HG02571 (cell line): ENCODE data around the gene NAPEPLD.
"Not testable (repeated sequence)": the region's sequence is repeated elsewhere in the genome, so short reads cannot be mapped to it uniquely, and the experiment has no call there.

Experiments used
- ATAC-seq: cut with Tn5 transposase; IDR thresholded peaks from one replicate; pipeline ENCODE4 v1.9.1; 2021; ENCODE audit warnings: mild to moderate bottlenecking, moderate library complexity; ENCODE audit not compliant: unreplicated experiment

The NAPEPLD gene

DNA sequence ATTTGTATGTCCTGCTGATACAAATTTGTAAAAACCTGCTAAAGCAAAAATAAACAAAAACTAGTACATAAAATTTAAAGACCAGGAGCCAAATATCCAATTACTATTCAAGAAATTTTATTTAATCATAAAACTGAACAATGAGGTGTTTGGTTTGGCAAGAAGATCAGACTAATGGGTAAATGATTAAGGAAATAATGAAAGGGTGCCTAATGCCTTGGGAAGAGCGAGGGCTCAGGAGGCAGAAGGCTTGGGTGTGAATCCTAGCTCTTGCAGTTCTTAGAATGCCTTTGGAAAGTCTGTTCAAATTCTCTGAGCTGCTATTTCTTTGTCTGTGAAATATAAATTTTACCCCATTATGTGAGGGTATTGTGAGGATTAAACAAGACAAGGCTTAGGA, 32.4 kb downstream of the NAPEPLD start:
- ATAC-seq = no peak

DNA sequence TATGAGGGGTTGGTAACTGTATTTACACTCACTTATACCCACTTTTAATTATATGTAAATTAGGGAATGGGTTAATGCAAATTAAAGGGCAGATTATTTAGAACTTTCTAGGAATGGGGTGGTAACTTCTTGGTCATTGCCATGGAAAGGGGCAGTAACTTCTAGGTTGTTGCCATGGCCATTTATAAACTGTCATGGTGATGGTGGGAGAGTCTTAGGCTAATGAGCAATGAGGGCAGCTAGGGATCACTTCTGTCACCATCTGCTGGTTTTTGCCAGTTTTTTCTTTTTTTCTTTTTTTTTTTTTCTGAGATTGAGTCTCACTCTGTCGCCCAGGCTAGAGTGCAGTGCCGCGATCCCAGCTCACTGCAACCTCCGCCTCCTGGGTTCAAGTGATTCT, 33.1 kb downstream of the NAPEPLD start:
- ATAC-seq = no peak

DNA sequence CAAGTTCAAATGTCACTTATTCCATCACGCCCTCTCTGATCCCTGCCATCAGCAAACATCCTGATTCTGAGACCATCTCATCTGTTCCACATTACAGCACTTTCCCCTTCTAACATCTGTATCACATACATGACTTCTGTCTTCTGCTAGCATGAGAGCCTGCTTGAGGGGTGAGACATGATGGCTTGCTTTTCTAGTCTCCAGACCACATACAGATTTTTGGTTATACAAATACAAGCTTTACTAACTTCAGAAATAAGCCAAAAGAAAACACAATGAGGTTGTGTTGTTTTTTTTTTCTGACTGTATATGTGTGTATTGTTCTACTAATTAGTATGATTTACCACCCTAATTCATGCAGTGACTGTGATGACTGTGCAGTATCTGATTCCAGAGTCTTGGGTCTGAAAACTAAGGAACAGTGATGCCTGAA, 34.3 kb downstream of the NAPEPLD start:
- no peak for ATAC-seq

DNA sequence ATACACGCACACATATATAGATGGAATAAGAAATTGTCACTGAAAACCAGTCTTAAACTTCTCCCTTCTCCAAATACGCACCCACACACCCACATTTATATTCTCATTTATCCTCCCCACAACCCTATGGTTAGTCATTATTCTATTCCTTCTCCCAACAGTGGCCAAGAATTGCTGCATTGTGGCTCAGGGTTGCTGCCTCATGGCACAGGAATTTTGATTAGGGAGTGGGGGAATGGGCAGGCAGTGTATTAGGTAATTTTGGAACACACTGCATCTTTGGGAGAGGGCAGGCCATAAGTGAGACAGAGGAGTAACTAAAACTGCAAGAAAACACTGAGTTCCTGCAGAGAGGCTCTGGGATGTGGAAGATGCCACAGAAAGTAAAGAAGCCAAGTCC, 35.7 kb downstream of the NAPEPLD start:
- ATAC-seq = no peak

DNA sequence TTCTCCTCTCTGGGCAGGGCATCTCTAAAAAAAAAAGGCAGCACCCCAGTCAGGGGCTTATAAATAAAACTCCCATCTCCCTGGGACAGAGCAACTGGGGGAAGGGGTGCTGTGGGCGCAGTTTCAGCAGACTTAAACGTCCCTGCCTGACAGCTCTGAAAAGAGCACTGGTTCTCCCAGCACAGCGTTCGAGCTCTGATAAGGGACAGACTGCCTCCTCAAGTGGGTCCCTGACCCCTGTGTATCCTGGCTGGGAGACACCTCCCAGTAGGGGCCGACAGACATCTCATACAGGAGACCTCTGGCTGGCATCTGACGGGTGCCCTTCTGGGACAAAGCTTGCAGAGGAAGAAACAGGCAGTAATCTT, 42.2 kb downstream of the NAPEPLD start:
- not testable (repeated sequence) for ATAC-seq

DNA sequence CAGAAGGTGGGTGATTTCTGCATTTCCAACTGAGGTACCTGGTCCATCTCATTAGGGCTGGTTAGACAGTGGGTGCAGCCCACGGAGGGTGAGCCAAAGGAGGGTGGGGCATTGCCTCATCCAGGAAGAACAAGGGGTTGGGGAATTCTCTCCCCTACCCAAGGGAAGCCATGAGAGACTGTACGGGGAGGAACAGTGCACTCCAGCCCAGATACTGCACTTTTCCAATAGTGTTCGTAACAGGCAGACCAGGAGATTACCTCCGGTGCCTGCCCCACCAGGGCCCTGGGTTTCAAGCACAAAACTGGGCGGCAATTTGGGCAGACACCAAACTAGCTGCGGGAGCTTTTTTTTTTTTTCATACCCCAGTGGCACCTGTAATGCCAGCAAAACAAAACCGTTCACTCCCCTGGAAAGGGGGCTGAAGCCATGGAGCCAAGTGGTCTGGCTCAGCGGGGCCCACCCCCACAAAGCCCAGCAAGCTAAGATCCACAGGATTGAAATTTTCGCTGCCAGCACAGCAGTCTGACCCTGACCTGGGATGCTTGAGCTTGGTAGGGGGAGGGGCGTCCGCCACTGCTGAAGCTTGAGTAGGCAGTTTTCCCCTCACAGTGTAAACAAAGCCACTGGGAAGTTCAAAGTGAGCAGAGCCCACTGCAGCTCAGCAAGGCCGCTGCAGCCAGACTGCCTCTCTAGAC, 42.7 kb downstream of the NAPEPLD start:
- ATAC-seq = no peak

DNA sequence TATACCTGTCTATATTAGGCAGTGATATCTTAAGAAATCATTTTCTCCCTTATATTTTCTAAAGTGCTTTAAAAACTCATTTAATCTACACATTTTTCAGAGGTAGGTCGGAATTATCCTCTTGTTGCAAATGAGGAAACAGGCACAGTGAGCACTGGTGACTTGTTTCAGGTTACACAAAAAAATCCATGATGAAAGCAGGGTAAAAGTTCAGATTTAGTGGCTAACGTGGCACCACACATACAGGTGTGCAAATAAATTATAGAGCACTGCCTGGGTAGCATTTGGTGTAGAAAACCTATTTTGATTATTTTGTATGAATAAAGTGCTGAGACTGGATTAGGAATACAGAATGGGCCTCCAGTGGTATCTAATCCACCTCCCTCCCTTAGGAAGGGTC, 47.4 kb downstream of the NAPEPLD start:
- no peak for ATAC-seq

DNA sequence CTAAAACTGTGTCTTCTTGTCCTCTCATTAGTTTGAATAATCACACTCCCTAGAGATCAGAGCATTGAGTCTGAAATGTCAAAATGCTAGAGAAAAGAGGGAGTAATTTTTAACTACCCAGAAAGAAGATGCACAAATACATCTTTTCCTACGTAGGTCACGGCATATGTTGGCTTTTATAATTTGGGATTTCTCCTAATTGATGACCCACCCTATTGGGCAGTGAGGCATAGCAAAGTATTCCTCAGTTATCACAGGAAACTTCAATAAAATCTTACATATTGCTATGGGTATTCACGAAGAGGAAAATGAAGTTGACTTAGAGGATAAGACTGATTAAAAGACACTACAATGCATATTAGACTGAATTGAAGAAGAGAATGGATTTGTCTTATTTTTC, 48.6 kb downstream of the NAPEPLD start:
- ATAC-seq = no peak

DNA sequence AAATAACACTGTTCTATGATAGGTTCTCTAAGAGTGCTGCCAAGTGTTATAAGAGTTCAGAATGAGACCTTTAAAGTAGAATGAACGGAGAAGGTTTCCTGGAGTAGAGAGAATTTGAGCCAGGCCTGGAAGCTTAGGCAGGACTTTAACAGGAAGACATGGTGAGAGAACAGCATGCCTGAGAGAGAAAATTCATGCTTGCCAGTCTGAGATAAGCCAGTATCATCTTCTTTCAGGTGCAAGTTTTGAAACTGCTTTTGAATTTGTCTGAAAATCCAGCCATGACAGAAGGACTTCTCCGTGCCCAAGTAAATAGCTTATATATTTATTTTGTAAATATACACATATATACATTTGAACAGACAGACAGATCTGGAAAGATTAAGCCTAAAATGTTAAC, 51.9 kb downstream of the NAPEPLD start:
- ATAC-seq = no peak

DNA sequence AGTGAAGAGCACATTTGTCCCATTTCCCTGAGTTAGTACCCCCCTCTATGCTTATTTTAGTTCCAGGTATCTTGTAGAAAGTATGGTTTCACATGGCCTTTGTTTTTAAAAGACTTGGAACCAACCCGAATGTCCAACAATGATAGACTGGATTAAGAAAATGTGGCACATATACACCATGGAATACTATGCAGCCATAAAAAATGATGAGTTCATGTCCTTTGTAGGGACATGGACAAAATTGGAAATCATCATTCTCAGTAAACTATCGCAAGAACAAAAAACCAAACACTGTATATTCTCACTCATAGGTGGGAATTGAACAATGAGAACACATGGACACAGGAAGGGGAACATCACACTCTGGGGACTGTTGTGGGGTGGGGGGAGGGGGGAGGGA, 53.3 kb downstream of the NAPEPLD start:
- ATAC-seq = not testable (repeated sequence)

DNA sequence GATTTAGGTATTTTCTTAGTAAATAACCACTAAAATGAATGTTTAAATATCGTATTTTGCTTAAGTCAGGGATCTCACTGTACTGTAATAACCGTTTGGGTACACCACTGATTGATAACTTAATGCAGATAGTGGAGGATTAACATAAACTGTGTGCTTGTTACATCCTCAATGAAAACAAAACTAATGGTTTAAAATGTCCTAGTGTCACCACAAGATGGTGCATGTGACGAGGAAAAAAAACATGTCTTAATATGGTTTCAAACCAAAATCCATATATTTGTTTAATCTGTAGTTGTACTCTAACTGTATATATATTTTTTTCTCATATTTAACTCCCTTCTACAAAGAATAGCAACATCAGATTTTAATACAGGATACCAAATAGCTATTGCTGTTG, 54.8 kb downstream of the NAPEPLD start:
- ATAC-seq = no peak

DNA sequence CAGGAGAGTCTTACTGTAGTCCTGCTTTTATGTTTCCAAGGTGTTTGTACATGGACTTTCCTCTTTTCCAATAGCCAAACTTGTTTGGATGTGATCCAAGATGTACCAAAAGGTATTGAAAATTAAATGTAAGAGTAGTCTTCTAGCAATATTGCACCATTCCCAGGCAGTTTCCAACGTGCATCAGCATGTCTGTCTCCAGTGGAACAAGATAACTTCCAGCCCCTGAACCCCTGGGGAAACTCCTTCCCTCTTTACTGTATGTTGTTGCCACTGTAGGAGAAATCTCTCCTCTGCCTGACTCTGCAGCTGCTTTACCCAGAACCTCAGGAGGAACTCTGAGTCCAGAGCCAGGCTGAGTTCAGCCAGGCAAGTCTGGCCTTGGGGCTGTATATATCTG, 55.5 kb downstream of the NAPEPLD start:
- ATAC-seq = no peak

DNA sequence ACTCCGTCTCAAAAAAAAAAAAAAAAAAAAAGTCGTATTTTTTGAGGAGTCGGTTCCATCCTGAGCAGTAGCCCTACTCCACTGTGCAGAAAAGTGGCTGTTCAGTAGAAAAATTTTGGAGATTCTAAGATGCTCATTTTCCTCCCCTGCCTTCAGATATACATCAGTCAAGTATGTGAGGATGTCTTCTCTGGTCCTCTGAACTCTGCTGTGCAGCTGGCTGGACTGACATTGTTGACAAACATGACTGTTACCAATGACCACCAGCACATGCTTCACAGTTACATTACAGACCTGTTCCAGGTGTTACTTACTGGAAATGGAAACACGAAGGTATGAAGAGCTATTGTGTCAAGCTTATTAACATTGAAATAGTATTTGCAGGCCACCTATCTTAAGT, 56.6 kb downstream of the NAPEPLD start:
- not testable (repeated sequence) for ATAC-seq

DNA sequence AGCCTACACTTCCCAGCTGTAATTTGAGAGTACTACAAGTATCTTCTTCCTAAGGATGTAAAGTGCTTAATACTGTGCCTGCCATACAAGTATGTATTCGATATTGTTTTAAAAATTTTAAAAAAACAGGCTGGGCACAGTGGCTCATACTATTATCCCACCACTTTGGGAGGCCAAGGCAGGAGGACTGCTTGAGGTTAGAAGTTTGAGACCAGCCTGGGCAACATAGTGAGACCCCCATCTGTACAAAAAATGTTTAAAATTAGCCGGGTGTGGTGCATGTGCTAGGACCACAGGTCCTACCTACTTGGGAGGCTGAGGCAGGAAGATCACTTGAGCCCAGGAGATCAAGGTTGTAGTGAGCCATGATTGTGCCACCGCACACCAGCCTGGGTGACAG, 65.7 kb downstream of the NAPEPLD start:
- no peak for ATAC-seq

DNA sequence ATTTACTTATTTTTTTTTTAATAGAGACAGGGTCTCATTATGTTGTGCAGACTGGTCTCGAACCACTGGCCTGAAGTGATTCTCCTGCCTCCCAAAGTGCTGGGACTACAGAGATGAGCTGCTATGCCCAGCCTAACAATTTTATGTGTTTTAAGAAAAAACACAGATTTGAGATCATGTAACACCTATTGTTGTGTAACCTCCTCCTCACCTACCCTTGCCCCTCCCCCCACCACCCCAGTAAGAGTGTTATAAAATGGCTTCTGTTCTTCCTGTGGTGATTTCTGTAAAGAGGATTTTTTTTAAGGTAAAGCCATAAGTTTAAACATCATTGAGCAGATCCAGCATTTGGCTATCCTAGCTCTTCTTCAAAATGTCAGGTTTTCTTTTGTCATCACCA, 66.4 kb downstream of the NAPEPLD start:
- no peak for ATAC-seq

DNA sequence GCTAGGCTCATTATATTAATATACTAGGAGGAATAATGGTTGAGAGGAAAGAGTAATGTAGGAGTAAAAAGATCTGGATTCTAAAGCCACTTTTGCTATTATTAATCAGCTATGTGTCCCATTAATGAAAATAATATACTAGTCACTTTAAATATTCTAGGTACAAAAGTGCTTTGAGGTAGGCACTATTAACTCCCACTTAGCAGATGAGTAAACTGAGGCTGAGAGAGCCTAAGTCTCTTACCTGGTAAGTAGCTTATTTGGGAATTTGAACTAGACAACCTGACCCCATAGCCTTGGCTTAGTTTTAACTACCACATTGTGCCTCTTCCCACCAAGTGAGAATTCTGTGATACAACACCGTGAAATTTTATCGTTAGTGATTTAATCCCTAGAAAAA, 68.0 kb downstream of the NAPEPLD start:
- ATAC-seq = no peak

DNA sequence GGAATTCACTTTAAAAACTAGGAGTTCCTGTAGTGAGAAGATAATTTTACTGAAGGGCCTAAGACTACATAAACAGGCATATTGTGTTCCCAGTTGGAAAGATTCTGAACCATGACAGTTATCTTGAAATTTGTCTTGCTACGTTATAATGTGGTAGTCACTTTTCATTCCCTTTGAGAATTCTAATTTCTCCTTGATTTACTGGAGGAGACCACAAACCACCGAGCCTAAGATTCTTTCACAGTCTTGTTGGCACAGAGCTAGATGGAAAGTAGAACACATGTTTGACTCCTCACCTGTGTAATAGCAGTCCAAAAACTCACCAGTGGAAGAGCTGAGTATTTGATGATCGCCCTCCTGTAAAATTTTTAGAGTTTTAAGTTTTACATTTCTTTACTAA, 69.1 kb downstream of the NAPEPLD start:
- ATAC-seq = no peak

DNA sequence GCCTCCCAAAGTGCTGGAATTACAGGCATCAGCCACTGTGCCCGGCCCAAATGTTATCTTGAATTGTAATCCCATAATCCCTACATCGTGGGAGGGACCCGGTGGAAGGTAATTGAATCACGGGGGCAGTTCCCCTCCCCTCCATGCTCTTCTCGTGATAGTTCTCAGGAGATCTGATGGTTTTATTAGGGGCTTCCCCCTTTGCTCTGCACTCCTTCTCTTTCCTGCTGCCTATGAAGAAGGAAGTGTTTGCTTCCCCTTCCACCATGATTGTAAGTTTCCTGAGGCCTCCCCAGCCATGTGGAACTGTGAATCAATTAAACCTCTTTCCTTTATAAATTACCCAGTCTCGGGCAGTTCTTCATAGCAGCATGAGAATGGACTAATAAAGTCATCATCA, 70.7 kb downstream of the NAPEPLD start:
- not testable (repeated sequence) for ATAC-seq

DNA sequence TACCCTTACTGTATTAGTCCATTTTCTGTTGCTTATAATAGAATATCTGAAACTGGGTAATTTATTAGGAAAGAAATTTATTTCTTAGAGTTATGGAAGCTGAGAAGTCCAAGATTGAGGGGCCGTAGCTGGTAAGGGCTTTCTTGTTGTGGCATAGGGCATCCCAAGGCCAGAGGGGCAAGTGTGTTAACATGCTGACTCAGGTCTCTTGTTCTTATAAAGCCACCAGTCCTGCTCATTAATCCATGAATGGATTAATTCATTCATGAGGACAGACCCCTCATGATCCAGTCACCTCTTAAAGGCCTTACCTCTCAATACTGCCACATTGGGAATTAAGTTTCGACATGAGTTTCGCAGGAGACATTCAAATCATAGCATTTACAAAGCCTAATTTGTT, 71.6 kb downstream of the NAPEPLD start:
- no peak for ATAC-seq

DNA sequence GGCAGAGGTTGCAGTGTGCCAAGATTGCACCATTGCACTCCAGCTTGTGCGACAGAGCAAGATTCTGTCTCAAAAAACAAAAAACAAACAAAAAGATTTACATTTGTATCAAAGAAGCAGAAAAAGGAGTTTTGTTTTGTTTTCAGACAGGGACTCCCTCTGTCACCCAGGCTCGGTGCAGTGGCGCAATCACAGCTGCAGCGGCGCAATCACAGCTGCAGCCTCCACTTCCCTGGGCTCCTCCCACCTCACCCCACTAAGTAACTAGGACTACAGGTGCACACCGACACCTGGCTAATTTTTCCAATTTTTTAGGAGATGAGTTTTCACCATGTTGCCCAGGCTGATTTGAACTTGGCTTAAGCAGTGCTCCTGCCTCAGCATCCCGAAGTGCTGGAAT, 72.1 kb downstream of the NAPEPLD start:
- no peak for ATAC-seq

DNA sequence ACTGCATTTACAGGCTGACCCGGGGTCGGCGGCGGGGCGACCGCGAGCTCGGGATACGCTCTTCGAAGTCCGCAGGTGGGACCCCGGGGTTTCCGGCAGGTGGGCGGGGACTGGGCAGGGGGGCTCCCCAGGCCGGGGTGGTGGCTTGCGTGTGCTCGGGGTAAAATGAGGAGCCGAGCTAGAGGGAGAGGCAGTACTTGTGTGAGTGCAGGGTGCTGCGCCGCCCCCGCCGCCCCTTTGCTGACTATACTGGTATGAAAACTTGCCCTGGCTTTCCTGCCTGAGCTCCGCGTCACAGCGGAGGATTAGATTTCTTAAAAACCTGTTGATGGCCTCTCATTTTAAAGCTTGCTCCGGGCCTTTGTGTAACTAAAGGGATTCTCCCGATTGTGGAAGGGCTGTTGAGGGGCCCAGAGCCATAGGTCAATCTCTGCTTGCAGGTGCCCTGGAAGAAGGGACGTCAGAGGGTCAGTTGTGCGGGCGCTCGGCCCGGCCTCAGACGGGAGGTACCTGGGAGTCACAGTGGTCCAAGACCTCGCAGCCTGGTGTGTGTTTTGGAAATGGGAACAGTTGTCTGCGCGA, 73.5 kb downstream of the NAPEPLD start:
- peak; percentile 45 for ATAC-seq

DNA sequence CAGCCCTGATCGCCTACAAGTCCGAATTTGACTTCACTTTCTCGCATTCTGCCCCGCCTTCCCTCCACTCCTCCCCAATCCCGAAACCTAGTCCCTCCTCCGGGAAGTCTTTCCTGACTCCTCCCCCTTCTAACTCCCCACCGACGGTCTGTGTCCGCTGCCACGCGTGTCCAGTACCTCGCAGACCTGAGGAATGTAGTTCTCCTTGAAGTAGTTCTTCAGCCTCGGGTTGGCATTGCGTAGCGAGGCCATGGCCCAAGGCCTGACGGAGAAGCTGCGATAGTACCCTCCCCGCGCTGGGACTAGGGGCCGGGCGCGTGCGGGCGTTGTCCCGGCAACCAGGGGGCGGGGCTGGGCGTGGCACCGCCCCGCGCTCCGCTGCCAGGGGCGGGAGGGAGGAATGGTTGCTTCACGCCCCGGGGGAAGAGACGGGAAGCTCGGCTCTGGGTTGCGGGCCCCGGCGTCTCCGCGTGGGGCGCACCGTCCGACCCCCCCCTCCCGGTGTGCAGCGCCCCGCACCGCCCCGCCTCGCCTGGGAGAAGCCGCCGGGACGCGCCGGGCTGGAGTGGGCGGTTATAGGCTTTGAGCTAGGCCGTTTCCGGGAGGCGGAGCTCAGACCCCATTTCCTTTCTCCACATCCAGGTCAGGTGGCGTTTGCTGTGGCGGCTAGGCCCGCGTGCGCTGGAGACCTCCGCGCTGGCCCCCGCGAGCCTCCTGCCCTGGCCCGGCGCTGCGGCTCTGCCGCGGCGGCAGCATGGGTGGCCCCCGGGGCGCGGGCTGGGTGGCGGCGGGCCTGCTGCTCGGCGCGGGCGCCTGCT, 74.2 kb downstream of the NAPEPLD start, which contains the start of the genes ARMC10 and FBXL13:
TSS of gene ARMC10 (plus strand) at position 622 of the 818 bp plus-strand sequence. CDS start at position 755, 133 bp downstream.
TSS of gene FBXL13 (minus strand) at position 278 of the 818 bp plus-strand sequence.
- ATAC-seq = peak; percentile 90
